ENCODE measurements around the gene PIAS4. TPM values are rescaled to one million over a fixed set of nuclear protein-coding genes. Genes with fewer than 3 reads are reported as not detected.

PIAS4 gene
- total and polyA plus RNA-seq, 2 of the 13 experiments (the other 11 are each of a cell fraction or from before 2014, with no cell fraction given) = 9.0 to 20.1 TPM

- TF ChIP-seq CTCF (CRISPR knock-in tag; IDR thresholded peaks at IDR 0.05) (peak; percentile 11; the same call in 1 of the 2 replicates), ZNF704 (CRISPR knock-in tag; IDR thresholded peaks at IDR 0.05; ENCODE audit: borderline replicate concordance) (no peak), SCMH1 (CRISPR knock-in tag; IDR thresholded peaks at IDR 0.05; ENCODE audit: borderline replicate concordance) (no peak), RBFOX2 (IDR thresholded peaks at IDR 0.05; ENCODE audit: low read depth, low read length) (peak; percentile 88), PRPF4 (IDR thresholded peaks at IDR 0.05; ENCODE audit: low read depth, low read length, poor library complexity, severe bottlenecking) (peak; percentile 20), BHLHE40 (IDR thresholded peaks at IDR 0.05; ENCODE audit: low read length) (no peak), PLSCR1 (CRISPR knock-in tag; IDR thresholded peaks at IDR 0.05; ENCODE audit: borderline replicate concordance) (no peak), ZNF44 (CRISPR knock-in tag; IDR thresholded peaks at IDR 0.05) (no peak), ZNF761 (CRISPR knock-in tag; conservative IDR thresholded peaks at IDR 0.05) (no peak), ZNF431 (CRISPR knock-in tag; IDR thresholded peaks at IDR 0.05; ENCODE audit: borderline replicate concordance, low read depth) (no peak), ERF (CRISPR knock-in tag; IDR thresholded peaks at IDR 0.05) (no peak), ZNF33B (CRISPR knock-in tag; IDR thresholded peaks at IDR 0.05) (no peak), POLR2G (IDR thresholded peaks at IDR 0.05; ENCODE audit: low read depth, low read length) (0 out of 2 replicates have a peak, but pooled peaks have one; percentile 1), SSRP1 (CRISPR knock-in tag; IDR thresholded peaks at IDR 0.05) (0 out of 2 replicates have a peak, but pooled peaks have one; percentile 20), ZNF30 (CRISPR knock-in tag; IDR thresholded peaks at IDR 0.05) (no peak)
Observed at GRCh38 chr19:3977242-3978143, 30.0 kb upstream of the PIAS4 start (continued).

Measured in HepG2 (cell line).